Heart right ventricle (tissue), 16 donors: ENCODE data around the gene CHRNA1. TPM values are rescaled to one million over a fixed set of nuclear protein-coding genes. Genes with fewer than 3 reads are reported as not detected.
A peak's percentile ranks its signal among the peaks of the same experiment; 100 is the strongest.
"Not testable (repeated sequence)": the region's sequence is repeated elsewhere in the genome, so short reads cannot be mapped to it uniquely, and the experiment has no call there.

Experiments
- ATAC-seq, 8 donors: fragments of 200-7000 bp; cut with Tn5 transposase; one replicate each; pipeline ENCODE4 v1.9.1; 2020; ENCODE audit warnings: mild to moderate bottlenecking in 8 of 8, moderate library complexity in 8 of 8, moderate number of reproducible peaks in 1 of 8
- DNase-seq, 2 donors: peaks; one replicate each; pipeline ENCODE4 v3.0.0-alpha.2; 2020
- H3K27ac ChIP-seq, 10 donors: fragments of 200-600 bp; sonication (generic) in 2 of 10; one replicate each; pipeline versions ENCODE4 v1.5.0 to v1.8.0; 2020 to 2022; ENCODE audit warnings: mild to moderate bottlenecking in 3 of 10
- H3K27me3 ChIP-seq, 7 donors: fragments of 200-600 bp; one replicate each; pipeline ENCODE4 v1.8.0; 2021 to 2022; ENCODE audit warnings: mild to moderate bottlenecking in 2 of 7
- H3K36me3 ChIP-seq, 9 donors: fragments of 200-600 bp; sonication (generic) in 1 of 9; one replicate each; pipeline versions ENCODE4 v1.5.0 to v1.8.0; 2020 to 2022; ENCODE audit warnings: mild to moderate bottlenecking in 2 of 9
- H3K4me1 ChIP-seq, 9 donors: fragments of 200-600 bp; sonication (generic) in 1 of 9; one replicate each; pipeline versions ENCODE4 v1.5.0 to v1.8.0; 2020 to 2022; ENCODE audit warnings: mild to moderate bottlenecking in 4 of 9
- H3K4me3 ChIP-seq, 10 donors: fragments of 200-600 bp; sonication (generic) in 2 of 10; one replicate each; pipeline versions ENCODE4 v1.5.0 to v1.8.0; 2020 to 2022; ENCODE audit warnings: mild to moderate bottlenecking in 7 of 10, moderate library complexity in 2 of 10
- H3K9me3 ChIP-seq, 11 donors: fragments of 200-600 bp in 10 of 11; sonication (generic) in 2 of 11; one replicate each; pipeline versions ENCODE4 v1.5.0 to v1.8.0; 2013 to 2022; ENCODE audit warnings: mild to moderate bottlenecking in 2 of 11, control low read depth in 1 of 11, moderate library complexity in 1 of 11
- WGBS, 2 donors: extraction: QIAGEN DNeasy Blood & Tissue Kit; methylation state at CpG; one replicate each; pipeline ENCODE4 v1.1.7; 2013; ENCODE audit warnings: inconsistent platforms in 1 of 2; 5-methylcytosine and 5-hydroxymethylcytosine counted together
- intact Hi-C, 10 donors: fragments of 100-400 bp; cut with DNase I; formaldehyde crosslinking; loops; one replicate each; pipeline versions ENCODE4 v1.11.1 to v1.14.2; 2022
- polyA plus RNA-seq, 2 donors: library from polyadenylated mRNA; stranded (reverse); fragments of 200-250 nt; gene quantifications; one replicate each; pipeline ENCODE4 v1.2.3, GENCODE V29; 2013
- total RNA-seq, 10 donors: library from RNA; stranded (reverse); fragmentation: NEBNext Ultra II Directional in 3 of 10; extraction: Animal tissue kit (Norgen Biotek cat#: 25700) in 3 of 10; gene quantifications; one replicate each; pipeline versions ENCODE4 v1.2.1 to v1.2.4, GENCODE V29; 2021 to 2023
- TF ChIP-seq, protein P1 (sequence below), 9 donors: fragments of 200-600 bp; sonication (generic) in 2 of 9; IDR thresholded peaks; one replicate each; pipeline versions ENCODE4 v1.5.0 to v1.8.0; 2021 to 2022; ENCODE audit warnings: antibody characterized with exemption in 9 of 9, mild to moderate bottlenecking in 5 of 9, moderate library complexity in 1 of 9
- donor health status: Arrhythmogenic right ventricular cardiomyopathy.
- donor health status: ischemic (EF 13 %, LVEDD 7.1; RV severe dilation, severe dysfunction).
- donor health status: healthy with polysubstance abuse.
- donor health status: DM: no; HTN: yes; CAD: no.
- donor health status: DM: no; HTN: no; CAD: no.
- donor health status: ischemic (EF 25% LVEDD 6.9; RV normal size, moderate dysfunction).
- donor health status: ischemic (EF 25% LVEDD 5.7; RV mildly dilated, moderate dysfunction).
- donor health status: healthy.
- donor health status: DM: yes; HTN: yes; CAD: no.
- donor health status: Ischemic cardiomyopathy.
- donor health status: ischemic (EF 35%, LVEDD 5.7; RV mildly dilated, moderate dysfunction).
- donor health status: nonischemic (EF 11% LVEDD 7.7; RV severe dilation, severe dysfunction).
- donor health status: DM: yes; HTN: yes; CAD: no.
- donor health status: PGD.
- donor health status: ischemic (EF 29% LVEDD 5.4; RV normal size, mild dysfunction).
- donor health status: nonischemic (EF 23%, LVEDD 6.1; RV moderate dilation, normal function).

Gene CHRNA1
- total and polyA plus RNA-seq, 12 donors, result 0.07 to 1.3 (median 0.50) TPM; not detected in 5

DNA sequence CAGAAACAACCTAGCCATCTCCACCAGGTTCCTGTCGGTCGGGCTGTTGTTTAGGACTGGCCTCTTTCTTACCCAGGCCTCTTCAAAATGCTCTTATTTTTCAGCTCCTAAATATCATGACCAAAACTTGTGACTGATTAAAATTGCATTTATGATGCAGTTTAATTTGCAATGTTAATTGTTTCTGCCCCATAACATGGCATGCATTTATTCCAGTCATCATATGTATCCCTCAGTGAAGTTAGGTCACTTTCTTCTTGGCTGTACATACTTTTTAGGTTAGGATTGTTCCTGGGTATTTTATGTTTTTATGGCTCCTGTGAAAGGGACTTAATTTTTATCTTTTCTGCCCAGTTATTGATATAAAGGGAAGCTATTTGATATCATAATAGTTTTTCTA, 50.6 kb downstream of the CHRNA1 start:
- DNase-seq (no peak), ATAC-seq (no peak)
- TF ChIP-seq, protein P1, sequence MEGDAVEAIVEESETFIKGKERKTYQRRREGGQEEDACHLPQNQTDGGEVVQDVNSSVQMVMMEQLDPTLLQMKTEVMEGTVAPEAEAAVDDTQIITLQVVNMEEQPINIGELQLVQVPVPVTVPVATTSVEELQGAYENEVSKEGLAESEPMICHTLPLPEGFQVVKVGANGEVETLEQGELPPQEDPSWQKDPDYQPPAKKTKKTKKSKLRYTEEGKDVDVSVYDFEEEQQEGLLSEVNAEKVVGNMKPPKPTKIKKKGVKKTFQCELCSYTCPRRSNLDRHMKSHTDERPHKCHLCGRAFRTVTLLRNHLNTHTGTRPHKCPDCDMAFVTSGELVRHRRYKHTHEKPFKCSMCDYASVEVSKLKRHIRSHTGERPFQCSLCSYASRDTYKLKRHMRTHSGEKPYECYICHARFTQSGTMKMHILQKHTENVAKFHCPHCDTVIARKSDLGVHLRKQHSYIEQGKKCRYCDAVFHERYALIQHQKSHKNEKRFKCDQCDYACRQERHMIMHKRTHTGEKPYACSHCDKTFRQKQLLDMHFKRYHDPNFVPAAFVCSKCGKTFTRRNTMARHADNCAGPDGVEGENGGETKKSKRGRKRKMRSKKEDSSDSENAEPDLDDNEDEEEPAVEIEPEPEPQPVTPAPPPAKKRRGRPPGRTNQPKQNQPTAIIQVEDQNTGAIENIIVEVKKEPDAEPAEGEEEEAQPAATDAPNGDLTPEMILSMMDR (IDR thresholded peaks at IDR 0.05), result no peak
- intact Hi-C loops, result no loop called here
- Histone ChIP-seq H3K9me3 (no peaks in the 10 kb centered on the region), H3K27ac (no peak overlapping the region), H3K4me1 (peaks cover 0 to 11% (median 0%) of the 10 kb centered on the region in 9 donors), H3K4me3 (no peak overlapping the region), H3K36me3 (no peaks in the 10 kb centered on the region), H3K27me3 (peaks cover 0 to 8% (median 0%) of the 10 kb centered on the region in 7 donors)
- WGBS, 2 donors, result 97 to 98% methylated on average over 2 of the region's 2 CpGs

DNA sequence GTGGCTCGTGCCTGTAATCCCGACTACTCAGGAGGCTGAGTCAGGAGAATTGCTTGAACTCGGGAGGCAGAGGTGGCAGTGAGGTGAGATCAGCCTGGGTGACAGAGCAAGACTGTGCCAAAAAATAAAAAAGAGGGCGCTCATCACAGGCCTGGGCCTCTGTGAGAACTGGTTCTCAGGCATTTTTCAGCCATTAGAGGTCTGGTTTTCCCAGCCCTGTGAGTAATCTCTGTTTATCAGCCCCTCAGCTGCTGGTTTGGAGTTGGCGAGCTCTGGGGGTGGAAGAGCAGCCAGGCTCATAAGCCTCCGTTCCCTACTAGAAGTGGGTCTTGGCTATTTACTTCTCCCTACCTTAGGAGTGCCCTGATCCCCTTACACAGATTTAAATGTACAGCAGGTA, 53.1 kb downstream of the CHRNA1 start:
- 90% methylated on average over 6 of the region's 6 CpGs for whole genome bisulfite sequencing, 2 donors
- Histone ChIP-seq H3K27ac (no peak overlapping the region), H3K4me3 (no peak overlapping the region), H3K27me3 (peaks cover 0 to 22% (median 10%) of the 10 kb centered on the region in 7 donors), H3K36me3 (no peaks in the 10 kb centered on the region), H3K9me3 (no peaks in the 10 kb centered on the region), H3K4me1 (no peaks in the 10 kb centered on the region)
- TF ChIP-seq, protein P1 (IDR thresholded peaks at IDR 0.05), result no peak
- ATAC-seq (no peak), DNase-seq (no peak)
- intact Hi-C loops, result no loop called here

DNA sequence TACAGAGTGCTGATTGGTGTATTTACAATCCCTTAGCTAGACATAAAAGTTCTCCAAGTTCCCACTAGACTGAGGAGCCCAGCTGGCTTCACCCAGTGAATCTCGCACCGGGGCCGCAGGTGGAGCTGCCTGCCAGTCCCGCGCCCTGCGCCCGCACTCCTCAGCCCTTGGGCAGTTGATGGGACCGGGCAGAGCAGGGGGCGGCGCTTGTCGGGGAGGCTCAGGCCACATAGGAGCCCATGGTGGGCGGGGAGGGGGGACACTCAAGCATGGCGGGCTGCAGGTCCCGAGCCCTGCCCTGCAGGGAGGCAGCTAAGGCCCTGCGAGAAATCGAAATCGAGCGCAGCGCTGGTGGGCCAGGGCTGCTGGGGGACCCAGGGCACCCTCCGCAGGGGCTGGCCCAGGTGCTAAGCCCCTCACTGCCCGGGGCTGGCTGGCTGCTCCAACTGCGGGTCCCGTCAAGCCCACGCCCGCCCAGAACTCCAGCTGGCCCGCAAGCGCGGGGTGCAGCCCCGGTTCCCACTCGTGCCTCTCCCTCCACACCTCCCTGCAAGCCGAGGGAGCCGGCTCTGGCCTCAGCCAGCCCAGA, 54.8 kb downstream of the CHRNA1 start:
- WGBS, 2 donors, result 96 to 98% methylated on average over 32 of the region's 32 CpGs
- H3K4me3 ChIP-seq, H3K4me1 ChIP-seq, H3K36me3 ChIP-seq, DNase-seq, intact Hi-C loops, H3K9me3 ChIP-seq, H3K27ac ChIP-seq: not testable (repeated sequence)
- peak in 1 of 8 donors; percentile 46 for ATAC-seq
- peaks cover 0 to 29% (median 14%) of the 10 kb centered on the region in 7 donors for H3K27me3 ChIP-seq

DNA sequence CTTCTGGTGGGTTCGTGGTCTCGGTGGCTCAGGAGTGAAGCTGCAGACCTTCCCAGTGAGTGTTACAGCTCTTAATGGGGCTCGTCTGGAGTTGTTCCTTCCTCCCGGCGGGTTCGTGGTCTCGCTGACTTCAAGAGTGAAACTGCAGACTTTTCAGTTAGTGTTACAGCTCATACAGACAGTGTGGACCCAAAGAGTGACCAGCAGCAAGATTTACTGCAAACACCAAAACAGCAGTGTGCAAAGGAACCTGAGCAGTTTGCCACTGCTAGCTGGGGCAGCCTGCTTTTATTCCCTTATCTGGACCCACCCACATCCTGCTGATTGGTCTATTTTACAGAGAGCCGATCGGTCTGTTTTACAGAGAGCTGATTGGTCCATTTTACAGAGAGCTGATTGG, 55.6 kb downstream of the CHRNA1 start:
- Histone ChIP-seq H3K36me3 (no peaks in the 10 kb centered on the region), H3K4me1 (peaks cover 0 to 10% (median 0%) of the 10 kb centered on the region in 9 donors), H3K4me3 (no peak overlapping the region), H3K27ac (no peak overlapping the region), H3K9me3 (no peaks in the 10 kb centered on the region), H3K27me3 (peaks cover 0 to 29% (median 14%) of the 10 kb centered on the region in 7 donors)
- ATAC-seq (no peak), DNase-seq (no peak)
- 72 to 75% methylated on average over 9 of the region's 9 CpGs for WGBS, 2 donors
- intact Hi-C loops, result no loop called here
- TF ChIP-seq, protein P1 (IDR thresholded peaks at IDR 0.05), result no peak

DNA sequence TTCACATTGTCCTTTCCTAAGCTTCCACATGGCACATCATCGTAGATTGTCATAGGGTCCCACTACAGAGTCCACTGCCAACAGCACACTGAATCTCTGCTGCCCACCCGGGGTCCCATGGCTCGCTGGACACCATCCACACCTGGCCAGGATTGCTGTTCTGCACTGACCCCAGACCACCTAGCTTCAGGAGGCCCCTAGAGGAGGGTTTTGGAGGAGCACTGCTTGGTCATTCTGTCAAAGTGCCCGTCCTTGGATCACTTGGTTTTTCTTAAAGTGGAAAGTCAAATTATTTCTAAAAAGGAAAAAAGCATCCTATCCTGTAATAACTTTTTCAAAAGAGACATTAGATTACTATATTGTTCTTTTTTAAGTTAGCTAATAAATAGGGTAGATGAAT, 59.0 kb downstream of the CHRNA1 start:
- Histone ChIP-seq H3K9me3 (no peaks in the 10 kb centered on the region), H3K4me3 (no peak overlapping the region), H3K36me3 (no peaks in the 10 kb centered on the region), H3K27ac (no peak overlapping the region), H3K27me3 (peaks cover 0 to 29% (median 14%) of the 10 kb centered on the region in 7 donors), H3K4me1 (peaks cover 0 to 10% (median 0%) of the 10 kb centered on the region in 9 donors)
- intact Hi-C loops, result no loop called here
- no peak for DNase-seq
- no peak for ATAC-seq
- 71 to 78% methylated on average over 4 of the region's 4 CpGs for WGBS, 2 donors
- TF ChIP-seq, protein P1 (IDR thresholded peaks at IDR 0.05), result no peak
